Stimulated activated CD4-positive, alpha-beta T cell treated with anti-CD3 and anti-CD28 coated beads, Interleukin-2, amount 100 ng/mL, for 24 hours (primary cell): ENCODE results near the gene ERAS.
A peak's percentile ranks its signal among the peaks of the same experiment; 100 is the strongest.
"Not testable (repeated sequence)": the region's sequence is repeated elsewhere in the genome, so short reads cannot be mapped to it uniquely, and the experiment has no call there.

Experiments used
- DNase-seq, 2 donors: peaks; one replicate each; pipeline ENCODE4 v3.0.0-alpha.2; 2020

The ERAS gene

GRCh38 chrX:48800574-48801279 lies 25.6 kb upstream of the ERAS start:
- DNase-seq = no peak

- DNase-seq = peak; percentile 91 to 92
Observed at GRCh38 chrX:48801280-48802088, 24.8 kb upstream of the ERAS start, which contains the start of gene HDAC6. HDAC6 (plus strand) TSS chrX:48802067; CDS start chrX:48802693, 626 bp downstream.

GRCh38 chrX:48802089-48802904 lies 24.0 kb upstream of the ERAS start:
- peak; percentile 63 to 80 for DNase-seq

- DNase-seq = no peak
Observed at GRCh38 chrX:48802905-48803200, 23.5 kb upstream of the ERAS start.

- no peak for DNase-seq
Observed at GRCh38 chrX:48806081-48806480, 20.2 kb upstream of the ERAS start.

- DNase-seq = no peak
Observed at GRCh38 chrX:48813644-48814043, 12.7 kb upstream of the ERAS start.

GRCh38 chrX:48814722-48815121 lies 11.6 kb upstream of the ERAS start:
- no peak for DNase-seq

GRCh38 chrX:48815266-48815665 lies 11.0 kb upstream of the ERAS start:
- no peak for DNase-seq

GRCh38 chrX:48816014-48816810 lies 10.1 kb upstream of the ERAS start:
- DNase-seq = no peak

GRCh38 chrX:48818098-48818497 lies 8.2 kb upstream of the ERAS start:
- no peak for DNase-seq

GRCh38 chrX:48818866-48819265 lies 7.4 kb upstream of the ERAS start:
- DNase-seq = no peak

- DNase-seq = not testable (repeated sequence)
Observed at GRCh38 chrX:48819394-48819793, 6.9 kb upstream of the ERAS start.

GRCh38 chrX:48823053-48823452 lies 3.3 kb upstream of the ERAS start:
- no peak for DNase-seq

GRCh38 chrX:48824066-48824465 lies 2.2 kb upstream of the ERAS start:
- no peak for DNase-seq

- no peak for DNase-seq
Observed at GRCh38 chrX:48826876-48827653, 752 bp downstream of the ERAS start.

GRCh38 chrX:48827654-48827968 lies 1.3 kb downstream of the ERAS start:
- no peak for DNase-seq

GRCh38 chrX:48829016-48829735 lies 2.9 kb downstream of the ERAS start:
- no peak for DNase-seq

GRCh38 chrX:48831136-48831908 lies 5.0 kb downstream of the ERAS start:
- DNase-seq = no peak

GRCh38 chrX:48831909-48832291 lies 5.6 kb downstream of the ERAS start:
- no peak for DNase-seq

GRCh38 chrX:48833542-48834138 lies 7.3 kb downstream of the ERAS start:
- no peak for DNase-seq
